Measurements from ENCODE around the gene MLPH.

DNA sequence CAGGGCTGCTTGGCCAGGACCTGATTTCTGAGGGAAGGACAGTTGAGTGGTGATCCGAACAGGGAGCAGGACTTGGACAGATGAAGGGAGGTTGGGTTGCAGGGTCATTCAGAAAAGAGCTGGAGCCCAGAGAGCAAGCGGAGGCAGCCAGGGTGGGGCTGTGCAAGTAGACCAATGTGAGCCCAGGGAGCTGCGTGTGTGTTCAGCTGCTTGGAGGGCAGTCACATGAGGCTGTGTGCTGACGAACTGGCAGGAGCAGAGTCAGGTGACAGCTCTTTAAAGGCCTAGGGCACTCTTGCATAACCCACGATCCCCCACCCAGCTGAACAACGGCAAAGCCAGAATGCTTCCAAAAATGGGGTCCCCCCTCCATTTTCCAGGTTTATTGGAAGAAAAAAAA is 4.6 kb upstream of the MLPH start:
- TF ChIP-seq, protein P1, sequence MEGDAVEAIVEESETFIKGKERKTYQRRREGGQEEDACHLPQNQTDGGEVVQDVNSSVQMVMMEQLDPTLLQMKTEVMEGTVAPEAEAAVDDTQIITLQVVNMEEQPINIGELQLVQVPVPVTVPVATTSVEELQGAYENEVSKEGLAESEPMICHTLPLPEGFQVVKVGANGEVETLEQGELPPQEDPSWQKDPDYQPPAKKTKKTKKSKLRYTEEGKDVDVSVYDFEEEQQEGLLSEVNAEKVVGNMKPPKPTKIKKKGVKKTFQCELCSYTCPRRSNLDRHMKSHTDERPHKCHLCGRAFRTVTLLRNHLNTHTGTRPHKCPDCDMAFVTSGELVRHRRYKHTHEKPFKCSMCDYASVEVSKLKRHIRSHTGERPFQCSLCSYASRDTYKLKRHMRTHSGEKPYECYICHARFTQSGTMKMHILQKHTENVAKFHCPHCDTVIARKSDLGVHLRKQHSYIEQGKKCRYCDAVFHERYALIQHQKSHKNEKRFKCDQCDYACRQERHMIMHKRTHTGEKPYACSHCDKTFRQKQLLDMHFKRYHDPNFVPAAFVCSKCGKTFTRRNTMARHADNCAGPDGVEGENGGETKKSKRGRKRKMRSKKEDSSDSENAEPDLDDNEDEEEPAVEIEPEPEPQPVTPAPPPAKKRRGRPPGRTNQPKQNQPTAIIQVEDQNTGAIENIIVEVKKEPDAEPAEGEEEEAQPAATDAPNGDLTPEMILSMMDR (IDR thresholded peaks at IDR 0.05): no peak
- TF ChIP-seq POLR2A (IDR thresholded peaks at IDR 0.05): no peak

Data from lower leg skin (tissue), 3 donors.